Measurements from ENCODE around the gene ASIC1. TPM values are rescaled to one million over a fixed set of nuclear protein-coding genes. Genes with fewer than 3 reads are reported as not detected.

The ASIC1 gene
- total and polyA plus RNA-seq, 2 of the 13 experiments (the other 11 are each of a cell fraction or from before 2014, with no cell fraction given): 0.44 to 1.5 TPM

DNA sequence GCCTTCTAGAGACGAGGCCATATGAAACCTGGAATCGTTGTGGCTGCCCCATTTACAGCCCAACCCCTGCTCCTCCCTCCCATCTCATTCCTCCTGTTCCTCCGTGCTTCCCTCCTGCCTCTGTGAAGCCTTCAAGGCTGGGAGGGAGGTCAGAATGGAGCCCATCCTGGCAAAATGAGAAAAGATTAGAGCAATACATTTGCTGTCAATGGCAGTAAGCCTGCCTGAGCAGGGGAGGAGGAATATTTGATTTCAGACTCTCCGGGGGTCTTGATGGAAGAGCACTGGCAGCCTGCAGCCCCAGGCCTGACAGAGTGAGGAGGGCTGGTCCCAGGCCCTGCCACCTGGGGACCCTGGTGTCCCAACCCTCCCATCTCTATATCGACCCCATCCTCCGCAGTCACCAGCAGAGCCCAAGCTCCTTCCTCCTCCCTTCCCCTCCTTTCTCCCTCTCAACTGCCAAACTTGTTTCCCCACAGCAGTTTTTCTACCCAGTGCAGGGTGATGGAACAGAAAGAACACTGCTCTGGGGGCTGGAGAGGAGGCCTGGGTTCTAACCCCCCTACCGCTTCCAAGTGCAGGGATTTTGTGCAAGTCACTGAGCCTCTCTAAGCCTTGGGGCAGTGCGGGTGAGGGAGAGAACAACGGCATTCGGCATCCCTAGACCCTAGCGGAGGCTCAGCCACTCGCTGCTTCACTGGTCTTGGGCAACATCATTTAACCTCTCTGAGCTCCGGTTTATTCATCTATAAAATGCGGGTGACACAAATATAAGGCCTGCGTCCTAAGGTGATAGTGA is 16.1 kb upstream of the ASIC1 start (continued):
- TF ChIP-seq, protein P1, sequence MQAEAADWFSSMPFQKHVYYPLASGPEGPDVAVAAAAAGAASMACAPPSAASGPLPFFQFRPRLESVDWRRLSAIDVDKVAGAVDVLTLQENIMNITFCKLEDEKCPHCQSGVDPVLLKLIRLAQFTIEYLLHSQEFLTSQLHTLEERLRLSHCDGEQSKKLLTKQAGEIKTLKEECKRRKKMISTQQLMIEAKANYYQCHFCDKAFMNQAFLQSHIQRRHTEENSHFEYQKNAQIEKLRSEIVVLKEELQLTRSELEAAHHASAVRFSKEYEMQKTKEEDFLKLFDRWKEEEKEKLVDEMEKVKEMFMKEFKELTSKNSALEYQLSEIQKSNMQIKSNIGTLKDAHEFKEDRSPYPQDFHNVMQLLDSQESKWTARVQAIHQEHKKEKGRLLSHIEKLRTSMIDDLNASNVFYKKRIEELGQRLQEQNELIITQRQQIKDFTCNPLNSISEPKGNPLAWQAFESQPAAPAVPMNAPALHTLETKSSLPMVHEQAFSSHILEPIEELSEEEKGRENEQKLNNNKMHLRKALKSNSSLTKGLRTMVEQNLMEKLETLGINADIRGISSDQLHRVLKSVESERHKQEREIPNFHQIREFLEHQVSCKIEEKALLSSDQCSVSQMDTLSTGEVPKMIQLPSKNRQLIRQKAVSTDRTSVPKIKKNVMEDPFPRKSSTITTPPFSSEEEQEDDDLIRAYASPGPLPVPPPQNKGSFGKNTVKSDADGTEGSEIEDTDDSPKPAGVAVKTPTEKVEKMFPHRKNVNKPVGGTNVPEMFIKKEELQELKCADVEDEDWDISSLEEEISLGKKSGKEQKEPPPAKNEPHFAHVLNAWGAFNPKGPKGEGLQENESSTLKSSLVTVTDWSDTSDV (CRISPR knock-in tag; IDR thresholded peaks at IDR 0.05): no peak
- TF ChIP-seq, protein P2, sequence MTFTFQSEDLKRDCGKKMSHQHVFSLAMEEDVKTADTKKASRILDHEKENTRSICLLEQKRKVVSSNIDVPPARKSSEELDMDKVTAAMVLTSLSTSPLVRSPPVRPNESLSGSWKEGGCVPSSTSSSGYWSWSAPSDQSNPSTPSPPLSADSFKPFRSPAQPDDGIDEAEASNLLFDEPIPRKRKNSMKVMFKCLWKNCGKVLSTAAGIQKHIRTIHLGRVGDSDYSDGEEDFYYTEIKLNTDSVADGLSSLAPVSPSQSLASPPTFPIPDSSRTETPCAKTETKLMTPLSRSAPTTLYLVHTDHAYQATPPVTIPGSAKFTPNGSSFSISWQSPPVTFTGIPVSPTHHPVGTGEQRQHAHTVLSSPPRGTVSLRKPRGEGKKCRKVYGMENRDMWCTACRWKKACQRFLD (CRISPR knock-in tag; IDR thresholded peaks at IDR 0.05; ENCODE audit: borderline replicate concordance): no peak
- TF ChIP-seq ZNF564 (CRISPR knock-in tag; IDR thresholded peaks at IDR 0.05) (no peak), NFE2L2 (IDR thresholded peaks at IDR 0.05; ENCODE audit: low read length) (no peak), MIER2 (CRISPR knock-in tag; IDR thresholded peaks at IDR 0.05) (no peak), NR1H2 (CRISPR knock-in tag; IDR thresholded peaks at IDR 0.05; ENCODE audit: borderline replicate concordance, low read depth) (no peak), ZNF850 (CRISPR knock-in tag; conservative IDR thresholded peaks at IDR 0.05) (no peak), FOXJ3 (CRISPR knock-in tag; IDR thresholded peaks at IDR 0.05; ENCODE audit: borderline replicate concordance) (no peak), SNAI1 (CRISPR knock-in tag; IDR thresholded peaks at IDR 0.05; ENCODE audit: borderline replicate concordance) (no peak), CCDC6 (CRISPR knock-in tag; IDR thresholded peaks at IDR 0.05) (no peak), ZFP36L1 (CRISPR knock-in tag; IDR thresholded peaks at IDR 0.05) (no peak), ZNF709 (CRISPR knock-in tag; IDR thresholded peaks at IDR 0.05) (no peak), ZC3H4 (CRISPR knock-in tag; IDR thresholded peaks at IDR 0.05; ENCODE audit: borderline replicate concordance) (no peak)
- TF ChIP-seq, protein P3, sequence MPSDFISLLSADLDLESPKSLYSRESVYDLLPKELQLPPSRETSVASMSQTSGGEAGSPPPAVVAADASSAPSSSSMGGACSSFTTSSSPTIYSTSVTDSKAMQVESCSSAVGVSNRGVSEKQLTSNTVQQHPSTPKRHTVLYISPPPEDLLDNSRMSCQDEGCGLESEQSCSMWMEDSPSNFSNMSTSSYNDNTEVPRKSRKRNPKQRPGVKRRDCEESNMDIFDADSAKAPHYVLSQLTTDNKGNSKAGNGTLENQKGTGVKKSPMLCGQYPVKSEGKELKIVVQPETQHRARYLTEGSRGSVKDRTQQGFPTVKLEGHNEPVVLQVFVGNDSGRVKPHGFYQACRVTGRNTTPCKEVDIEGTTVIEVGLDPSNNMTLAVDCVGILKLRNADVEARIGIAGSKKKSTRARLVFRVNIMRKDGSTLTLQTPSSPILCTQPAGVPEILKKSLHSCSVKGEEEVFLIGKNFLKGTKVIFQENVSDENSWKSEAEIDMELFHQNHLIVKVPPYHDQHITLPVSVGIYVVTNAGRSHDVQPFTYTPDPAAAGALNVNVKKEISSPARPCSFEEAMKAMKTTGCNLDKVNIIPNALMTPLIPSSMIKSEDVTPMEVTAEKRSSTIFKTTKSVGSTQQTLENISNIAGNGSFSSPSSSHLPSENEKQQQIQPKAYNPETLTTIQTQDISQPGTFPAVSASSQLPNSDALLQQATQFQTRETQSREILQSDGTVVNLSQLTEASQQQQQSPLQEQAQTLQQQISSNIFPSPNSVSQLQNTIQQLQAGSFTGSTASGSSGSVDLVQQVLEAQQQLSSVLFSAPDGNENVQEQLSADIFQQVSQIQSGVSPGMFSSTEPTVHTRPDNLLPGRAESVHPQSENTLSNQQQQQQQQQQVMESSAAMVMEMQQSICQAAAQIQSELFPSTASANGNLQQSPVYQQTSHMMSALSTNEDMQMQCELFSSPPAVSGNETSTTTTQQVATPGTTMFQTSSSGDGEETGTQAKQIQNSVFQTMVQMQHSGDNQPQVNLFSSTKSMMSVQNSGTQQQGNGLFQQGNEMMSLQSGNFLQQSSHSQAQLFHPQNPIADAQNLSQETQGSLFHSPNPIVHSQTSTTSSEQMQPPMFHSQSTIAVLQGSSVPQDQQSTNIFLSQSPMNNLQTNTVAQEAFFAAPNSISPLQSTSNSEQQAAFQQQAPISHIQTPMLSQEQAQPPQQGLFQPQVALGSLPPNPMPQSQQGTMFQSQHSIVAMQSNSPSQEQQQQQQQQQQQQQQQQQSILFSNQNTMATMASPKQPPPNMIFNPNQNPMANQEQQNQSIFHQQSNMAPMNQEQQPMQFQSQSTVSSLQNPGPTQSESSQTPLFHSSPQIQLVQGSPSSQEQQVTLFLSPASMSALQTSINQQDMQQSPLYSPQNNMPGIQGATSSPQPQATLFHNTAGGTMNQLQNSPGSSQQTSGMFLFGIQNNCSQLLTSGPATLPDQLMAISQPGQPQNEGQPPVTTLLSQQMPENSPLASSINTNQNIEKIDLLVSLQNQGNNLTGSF (CRISPR knock-in tag; IDR thresholded peaks at IDR 0.05): no peak

All from HepG2 (cell line).